IMR-90 (cell line): ENCODE measurements around the gene FCHSD2. TPM values are rescaled to one million over a fixed set of nuclear protein-coding genes. Genes with fewer than 3 reads are reported as not detected.

Experiments used
- ATAC-seq: fragments of 200-7000 bp; cut with Tn5 transposase; 2 replicates; pipeline ENCODE4 v1.9.1; 2020; ENCODE audit warnings: low read depth, mild to moderate bottlenecking, moderate library complexity
- BruUV-seq: library from RNA; stranded (reverse); fragments of 400-500 nt; replicated peaks from 2 replicates; lab custom pipeline; 2021; lab: Mats Ljungman, UMichigan
- CTCF ChIA-PET: fragments of 300-600 bp; formaldehyde crosslinking; extraction: SDS; loops from one replicate; lab custom pipeline; 2021; ENCODE audit warnings: antibody characterized with exemption; lab: Yijun Ruan, JAX
- POLR2A ChIA-PET: fragments of 300-600 bp; sonication (Branson Sonifier 250); formaldehyde crosslinking; loops from one replicate; lab custom pipeline; 2022; ENCODE audit warnings: antibody characterized with exemption; ENCODE audit not compliant: unreplicated experiment; lab: Charles Lee
- DNase-seq: peaks from one replicate; pipeline ENCODE4 v3.0.0; 2013
- H2AFZ ChIP-seq: replicated peaks from 2 replicates; pipeline ENCODE3; 2013; ENCODE audit warnings: low read length, mild to moderate bottlenecking; ENCODE audit not compliant: poor library complexity
- H2AK5ac ChIP-seq: 2 replicates; pipeline ENCODE4 v1.6.1; 2013; ENCODE audit warnings: low read depth, low read length, inconsistent platforms
- H2AK9ac ChIP-seq: replicated peaks from 2 replicates; pipeline ENCODE3; 2013; ENCODE audit warnings: mild to moderate bottlenecking, low read depth, low read length, moderate library complexity; ENCODE audit not compliant: poor library complexity
- H2BK120ac ChIP-seq: 2 replicates; pipeline ENCODE4 v1.6.1; 2013; ENCODE audit warnings: low read depth, low read length, inconsistent platforms
- H2BK15ac ChIP-seq: 3 replicates; pipeline ENCODE4 v1.6.1; 2013; ENCODE audit warnings: low read depth, low read length, inconsistent platforms
- H2BK20ac ChIP-seq: 2 replicates; pipeline ENCODE4 v1.6.1; 2013; ENCODE audit warnings: low read depth, mild to moderate bottlenecking, inconsistent platforms, low read length, moderate library complexity
- H2BK5ac ChIP-seq: 2 replicates; pipeline ENCODE4 v1.6.1; 2013; ENCODE audit warnings: mild to moderate bottlenecking, low read depth, low read length, inconsistent platforms; ENCODE audit not compliant: poor library complexity, severe bottlenecking
- H3K14ac ChIP-seq: replicated peaks from 2 replicates; pipeline ENCODE4 v1.6.1; 2013; ENCODE audit warnings: low read depth, low read length, inconsistent platforms
- H3K18ac ChIP-seq: 2 replicates; pipeline ENCODE4 v1.6.1; 2013; ENCODE audit warnings: low read depth, low read length, control low read depth
- H3K23ac ChIP-seq: 2 replicates; pipeline ENCODE4 v1.6.1; 2013; ENCODE audit warnings: low read depth, low read length, inconsistent platforms
- H3K27ac ChIP-seq: 2 replicates; pipeline ENCODE4 v1.5.1; 2013; ENCODE audit warnings: mild to moderate bottlenecking, control low read depth, low read length; ENCODE audit not compliant: insufficient read depth
- H3K27me3 ChIP-seq: 2 replicates; pipeline ENCODE4 v1.6.1; 2013; ENCODE audit warnings: low read length; ENCODE audit not compliant: control insufficient read depth, insufficient read depth
- H3K36me3 ChIP-seq: 2 replicates; pipeline ENCODE4 v1.6.1; 2013; ENCODE audit warnings: low read length, mixed read lengths; ENCODE audit not compliant: control insufficient read depth, insufficient read depth
- H3K4ac ChIP-seq: 2 replicates; pipeline ENCODE4 v1.6.1; 2013; ENCODE audit warnings: low read depth, low read length, inconsistent platforms
- H3K4me1 ChIP-seq: 2 replicates; pipeline ENCODE4 v1.6.1; 2013; ENCODE audit warnings: low read length, mixed read lengths; ENCODE audit not compliant: control insufficient read depth, insufficient read depth
- H3K4me2 ChIP-seq: 2 replicates; pipeline ENCODE4 v1.6.1; 2013; ENCODE audit warnings: low read depth, mild to moderate bottlenecking, control low read depth, low read length, moderate library complexity
- H3K4me3 ChIP-seq: 2 replicates; pipeline ENCODE4 v1.5.1; 2013; ENCODE audit warnings: low read depth, mild to moderate bottlenecking, control low read depth, low read length, moderate library complexity; ENCODE audit not compliant: insufficient read depth
- H3K56ac ChIP-seq: 2 replicates; pipeline ENCODE4 v1.6.1; 2013; ENCODE audit warnings: low read length, inconsistent platforms; ENCODE audit not compliant: insufficient read depth; ENCODE audit errors: extremely low read depth
- H3K79me1 ChIP-seq, 2 experiments: 2 replicates each; pipeline ENCODE4 v1.6.1; 2013; ENCODE audit warnings: low read length in 2 of 2, inconsistent platforms in 1 of 2, low read depth in 1 of 2
- H3K9ac ChIP-seq: 2 replicates; pipeline ENCODE4 v1.6.1; 2013; ENCODE audit warnings: low read depth, low read length, control low read depth
- H3K9me1 ChIP-seq: 2 replicates; pipeline ENCODE4 v1.6.1; 2013; ENCODE audit warnings: low read length, inconsistent platforms; ENCODE audit not compliant: insufficient read depth
- H3K9me3 ChIP-seq: 2 replicates; pipeline ENCODE4 v1.6.1; 2013; ENCODE audit warnings: low read length; ENCODE audit not compliant: control insufficient read depth, insufficient read depth
- H4K20me1 ChIP-seq: 2 replicates; pipeline ENCODE4 v1.6.1; 2013; ENCODE audit warnings: low read length, inconsistent platforms; ENCODE audit not compliant: insufficient read depth
- H4K5ac ChIP-seq: 2 replicates; pipeline ENCODE4 v1.6.1; 2013; ENCODE audit warnings: mild to moderate bottlenecking, low read depth, low read length, control low read depth
- H4K8ac ChIP-seq, 2 experiments: 2 replicates each; pipeline ENCODE4 v1.6.1; 2013; ENCODE audit warnings: low read depth in 2 of 2, low read length in 2 of 2, control low read depth in 1 of 2, inconsistent platforms in 1 of 2
- H4K91ac ChIP-seq: 2 replicates; pipeline ENCODE4 v1.6.1; 2013; ENCODE audit warnings: low read depth, low read length, inconsistent platforms; ENCODE audit not compliant: insufficient read depth
- CHD1 ChIP-seq: IDR thresholded peaks from 2 replicates; pipeline ENCODE4 v1.6.1; 2012; ENCODE audit warnings: low read depth, low read length, improper control_type of control experiment
- CTCF ChIP-seq: conservative IDR thresholded peaks from 2 replicates; pipeline ENCODE4 v1.5.1; 2012; ENCODE audit warnings: mild to moderate bottlenecking, low read depth, low read length, improper control_type of control experiment
- MAZ ChIP-seq: IDR thresholded peaks from 2 replicates; pipeline ENCODE4 v1.6.1; 2012; ENCODE audit warnings: low read depth, mild to moderate bottlenecking, low read length, improper control_type of control experiment, moderate library complexity, borderline replicate concordance
- NFE2L2 ChIP-seq: fragments of 150-350 bp; IDR thresholded peaks from 2 replicates; pipeline ENCODE4 v1.6.1; 2016; ENCODE audit warnings: low read depth, mild to moderate bottlenecking, low read length
- POLR2A ChIP-seq: IDR thresholded peaks from 2 replicates; pipeline ENCODE4 v1.6.1; 2012; ENCODE audit warnings: mild to moderate bottlenecking, low read depth, low read length
- RFX5 ChIP-seq: IDR thresholded peaks from 2 replicates; pipeline ENCODE4 v1.8.0; 2012; ENCODE audit warnings: low read depth, mild to moderate bottlenecking, low read length, moderate library complexity
- WGBS, 2 experiments: methylation state at CpG; one replicate each; pipeline versions ENCODE4 v1.1.5 to v1.1.7; 2013; ENCODE audit warnings: missing lambda C conversion rate in 2 of 2; ENCODE audit not compliant: insufficient read length in 1 of 2; ENCODE audit errors: extremely low coverage in 2 of 2; 5-methylcytosine and 5-hydroxymethylcytosine counted together
- dilution Hi-C: fragments of 300-500 bp; cut with HindIII; formaldehyde crosslinking; loops from one replicate; pipeline ENCODE4 v1.14.3; 2018; ENCODE audit warnings: low sequenced_read_pairs; ENCODE audit not compliant: unreplicated experiment
- in situ Hi-C: fragments of 300-500 bp; cut with MboI; formaldehyde crosslinking; loops from 3 replicates; pipeline ENCODE4 v1.14.3; 2019; ENCODE audit warnings: low sequenced_read_pairs, inconsistent platforms, mixed read lengths
- intact Hi-C: fragments of 100-400 bp; cut with micrococcal nuclease; formaldehyde crosslinking; loops from 2 replicates; pipeline ENCODE4 v1.10.0; 2022
- polyA plus RNA-seq, 3 experiments: library from polyadenylated mRNA; depleted of rRNA; stranded (reverse); fragments of >200 nt; gene quantifications; 2 replicates each; pipeline ENCODE4 v1.2.3, GENCODE V29; 2012; ENCODE audit warnings: low replicate concordance in 1 of 3
- total RNA-seq: library from RNA; depleted of rRNA; stranded (reverse); fragments of >200 nt; gene quantifications from 2 replicates; pipeline ENCODE4 v1.2.3, GENCODE V29; 2012

The FCHSD2 gene
- total and polyA plus RNA-seq, 2 of the 4 experiments (the other 2 are of a cell fraction), result 5.9 to 18.7 TPM

DNA sequence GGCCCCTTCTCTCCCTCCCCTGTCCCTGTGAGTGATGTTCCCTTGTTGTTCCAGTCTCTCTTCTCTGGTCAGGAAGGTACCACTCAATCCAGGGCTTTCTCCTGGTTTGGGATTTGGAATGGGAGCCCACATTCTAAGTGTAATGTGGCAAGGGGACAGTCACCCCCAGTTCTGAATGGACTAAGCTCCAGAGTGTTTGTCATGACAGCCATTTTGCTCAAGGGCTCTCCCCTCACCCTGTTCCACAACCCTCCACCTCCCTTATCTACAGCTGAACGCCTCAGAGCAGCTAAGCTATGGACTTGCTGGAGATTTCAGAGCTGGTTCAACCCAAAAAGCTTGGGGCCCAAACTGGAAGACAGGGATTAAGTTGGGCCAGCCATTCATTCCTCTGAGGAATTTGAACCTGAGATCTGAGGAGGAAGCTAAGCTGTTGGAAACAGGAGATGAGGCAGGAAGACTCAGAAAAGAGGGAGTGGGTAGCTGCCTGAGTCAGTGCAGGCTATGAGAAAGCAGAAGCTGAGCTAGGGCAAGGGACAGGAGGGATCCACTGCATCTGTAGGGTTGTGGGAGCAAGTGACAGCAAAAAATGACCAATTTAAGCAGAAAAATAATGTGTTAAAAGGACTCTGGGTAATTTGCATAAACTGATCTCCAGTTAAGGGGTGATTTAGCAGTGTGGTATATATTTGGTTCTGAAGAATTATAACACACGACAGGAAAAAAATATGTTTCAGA, 22.9 kb upstream of the FCHSD2 start:
- Histone ChIP-seq H3K4me2 (no peak overlapping the region), H3K9me3 (no peaks in the 10 kb centered on the region), H3K27me3 (no peaks in the 10 kb centered on the region), H2BK5ac (no peak overlapping the region), H2AK5ac (peak overlapping the region; percentile 40; the same call in 1 of the 2 replicates), H3K4me3 (no peak overlapping the region), H3K23ac (no peak overlapping the region), H3K18ac (no peak overlapping the region), H2BK120ac (no peak overlapping the region), H3K4ac (no peak overlapping the region), H2AK9ac (no peak overlapping the region), H3K4me1 (peaks cover 14% of the 10 kb centered on the region), H4K91ac (no peak overlapping the region), H3K14ac (peak overlapping the region; percentile 31; the same call in 1 of the 2 replicates), H3K56ac (no peak overlapping the region), H4K20me1 (no peaks in the 10 kb centered on the region), H4K8ac (0 out of 4 replicates have a peak overlapping the region, but pooled peaks of 1 of the 2 experiments have one; percentile 2), H2BK20ac (0 out of 2 replicates have a peak overlapping the region, but pooled peaks have one; percentile 14), H3K36me3 (no peaks in the 10 kb centered on the region), H3K27ac (no peak overlapping the region), H4K5ac (no peak overlapping the region; the same call in 1 of the 2 replicates), H3K79me1 (peaks cover 0 to 7% of the 10 kb centered on the region in 2 experiments; a peak in 2 of 4 replicates), H3K9ac (no peak overlapping the region), H2BK15ac (no peak overlapping the region; the same call in 2 of the 3 replicates), H2AFZ (peak overlapping the region; percentile 28), H3K9me1 (peaks cover 11% of the 10 kb centered on the region)
- ATAC-seq (no peak), DNase-seq (no peak)
- in situ Hi-C loops (no loop called here), dilution Hi-C loops (no loop called here), intact Hi-C loops (no loop called here)
- WGBS, 2 experiments, result no CpG with 5 or more reads among the region's 2 CpGs
- no peak for TF ChIP-seq MAZ
- no peak for TF ChIP-seq CHD1
- TF ChIP-seq CTCF, result no peak
- TF ChIP-seq POLR2A, result no peak
- TF ChIP-seq NFE2L2, result no peak
- TF ChIP-seq RFX5, result no peak
- POLR2A ChIA-PET, result no interaction called here
- CTCF ChIA-PET, result interaction anchor here (3.1 kb wide), 1 partner anchor 13 kb away, joined by 10 read pairs; no protein-coding TSS in a partner anchor
- no TSS peak for BruUV-seq
